Endothelial cell of umbilical vein (primary cell): ENCODE measurements around the gene TMPRSS15. TPM values are rescaled to one million over a fixed set of nuclear protein-coding genes. Genes with fewer than 3 reads are reported as not detected.

ENCODE experiments used
- BruUV-seq: library from RNA; stranded (reverse); fragments of 400-500 nt; replicated peaks from 2 replicates; lab custom pipeline; 2021; lab: Mats Ljungman, UMichigan
- CTCF ChIA-PET: fragments of 300-600, 350-600 bp; sonication (Branson Sonifier 250); formaldehyde crosslinking; loops from one replicate; lab custom pipeline; 2021; ENCODE audit warnings: antibody characterized with exemption, inconsistent platforms; lab: Charles Lee
- POLR2A ChIA-PET: fragments of 300-600, 350-600 bp; sonication (Branson Sonifier 250); formaldehyde crosslinking; loops from one replicate; lab custom pipeline; 2021; ENCODE audit warnings: antibody characterized with exemption, inconsistent platforms; lab: Charles Lee
- DNase-seq: peaks from one replicate; pipeline ENCODE4 v3.0.0-alpha.2; 2011; ENCODE audit warnings: low read depth, low spot score
- FAIRE-seq: peaks from 2 replicates; lab custom pipeline; 2011; peaks lifted over from hg19 to GRCh38; lab: Jason Lieb, UNC
- H2AFZ ChIP-seq: 2 replicates; pipeline ENCODE4 v1.6.0; 2012; ENCODE audit warnings: low read depth, low read length, control low read depth, inconsistent platforms
- H3K27ac ChIP-seq: 2 replicates; pipeline ENCODE4 v1.5.1; 2011; ENCODE audit warnings: low read depth, mild to moderate bottlenecking, control low read depth, low read length, moderate library complexity; ENCODE audit not compliant: insufficient read depth
- H3K27me3 ChIP-seq, 2 experiments: 2 replicates each; pipeline versions ENCODE4 v1.6.0 to v1.6.1; 2011; ENCODE audit warnings: low read length in 2 of 2, mixed read lengths in 1 of 2; ENCODE audit not compliant: control insufficient read depth in 2 of 2, insufficient read depth in 2 of 2
- H3K36me3 ChIP-seq, 2 experiments: 2 replicates in 1 of 2; 3 replicates in 1 of 2; pipeline ENCODE4 v1.5.1; 2011; ENCODE audit warnings: low read length in 2 of 2, mild to moderate bottlenecking in 1 of 2, moderate library complexity in 1 of 2; ENCODE audit not compliant: control insufficient read depth in 2 of 2, insufficient read depth in 2 of 2; ENCODE audit errors: extremely low read depth in 1 of 2
- H3K4me1 ChIP-seq: 3 replicates; pipeline ENCODE4 v1.5.1; 2011; ENCODE audit warnings: mild to moderate bottlenecking, low read length; ENCODE audit not compliant: control insufficient read depth, insufficient read depth; ENCODE audit errors: extremely low read depth
- H3K4me2 ChIP-seq: 2 replicates; pipeline ENCODE4 v1.6.1; 2011; ENCODE audit warnings: low read length, control low read depth, mixed read lengths; ENCODE audit not compliant: insufficient read depth
- H3K4me3 ChIP-seq, 3 experiments: fragments of 200-600 bp in 1 of 3; sonication (generic), shearing (Covaris generic) in 1 of 3; replicated peaks in 1 of 3; 2 replicates each; pipeline ENCODE4 v1.5.1; 2011 to 2016; ENCODE audit warnings: control low read depth in 3 of 3, low read length in 3 of 3, mild to moderate bottlenecking in 2 of 3, inconsistent platforms in 1 of 3, low read depth in 1 of 3, moderate library complexity in 1 of 3; ENCODE audit not compliant: insufficient read depth in 1 of 3
- H3K79me2 ChIP-seq: 2 replicates; pipeline ENCODE4 v1.6.0; 2012; ENCODE audit warnings: low read length, inconsistent platforms; ENCODE audit not compliant: control insufficient read depth, insufficient read depth
- H3K9ac ChIP-seq: replicated peaks from 2 replicates; pipeline ENCODE3; 2011; ENCODE audit warnings: low read length, control low read depth; ENCODE audit not compliant: insufficient read depth; ENCODE audit errors: extremely low read depth
- H3K9me1 ChIP-seq: replicated peaks from 3 replicates; pipeline ENCODE4 v1.6.0; 2011; ENCODE audit warnings: mild to moderate bottlenecking, low read length; ENCODE audit not compliant: control insufficient read depth, insufficient read depth; ENCODE audit errors: extremely low read depth
- H3K9me3 ChIP-seq: replicated peaks from 2 replicates; pipeline ENCODE4 v1.5.1; 2012; ENCODE audit warnings: low read length, inconsistent platforms; ENCODE audit not compliant: control insufficient read depth, insufficient read depth
- H4K20me1 ChIP-seq: replicated peaks from 2 replicates; pipeline ENCODE3; 2011; ENCODE audit warnings: mild to moderate bottlenecking, low read length; ENCODE audit not compliant: control insufficient read depth, insufficient read depth; ENCODE audit errors: extremely low read depth
- CTCF ChIP-seq, 2 donors: IDR thresholded peaks; 1 replicate in 1 of 2; 2 replicates in 1 of 2; pipeline ENCODE4 v1.5.1; 2011; ENCODE audit warnings: low read length in 2 of 2, mild to moderate bottlenecking in 2 of 2, moderate library complexity in 2 of 2, control low read depth in 1 of 2, inconsistent platforms in 1 of 2, low read depth in 1 of 2; ENCODE audit not compliant: insufficient read depth in 1 of 2; ENCODE audit errors: extremely low read depth in 1 of 2
- EZH2 ChIP-seq: IDR thresholded peaks from 2 replicates; pipeline ENCODE4 v1.6.1; 2012; ENCODE audit warnings: borderline replicate concordance, low read depth, mild to moderate bottlenecking, moderate library complexity, low read length, inconsistent platforms; ENCODE audit not compliant: severe bottlenecking
- FOS ChIP-seq: IDR thresholded peaks from 2 replicates; pipeline ENCODE4 v1.6.1; 2011; ENCODE audit warnings: mild to moderate bottlenecking, low read length, moderate library complexity, borderline replicate concordance; ENCODE audit not compliant: insufficient read depth
- GATA2 ChIP-seq: IDR thresholded peaks from 2 replicates; pipeline ENCODE4 v1.7.0; 2011; ENCODE audit warnings: low read depth, mild to moderate bottlenecking, moderate library complexity, mixed read lengths, low read length; ENCODE audit not compliant: insufficient read length, insufficient read depth
- JUN ChIP-seq: IDR thresholded peaks from 2 replicates; pipeline ENCODE4 v1.6.1; 2011; ENCODE audit warnings: borderline replicate concordance, low read depth; ENCODE audit not compliant: insufficient read length, insufficient read depth
- MYC ChIP-seq: IDR thresholded peaks from one replicate; pipeline ENCODE4 v1.6.1; 2011; ENCODE audit warnings: mild to moderate bottlenecking, low read depth, low read length
- POLR2A ChIP-seq: IDR thresholded peaks from 2 replicates; pipeline ENCODE4 v1.6.1; 2012; ENCODE audit warnings: low read depth, mild to moderate bottlenecking, control low read depth, low read length
- POLR2AphosphoS5 ChIP-seq: IDR thresholded peaks from 2 replicates; pipeline ENCODE4 v1.6.1; 2012; ENCODE audit warnings: low read depth, mild to moderate bottlenecking, control low read depth, low read length, moderate library complexity; ENCODE audit not compliant: insufficient read depth
- dilution Hi-C: fragments of 300-500 bp; cut with MboI; formaldehyde crosslinking; loops from one replicate; pipeline ENCODE4 v1.15.0; 2019; ENCODE audit warnings: low sequenced_read_pairs; ENCODE audit not compliant: extremely low pct_ligation_motif_present
- intact Hi-C: fragments of 100-400 bp; cut with micrococcal nuclease; formaldehyde crosslinking; loops from one replicate; pipeline ENCODE4 v1.10.0; 2022
- polyA plus RNA-seq, 4 experiments: library from polyadenylated mRNA; depleted of rRNA in 3 of 4; stranded (reverse) in 3 of 4; unstranded in 1 of 4; fragments of >200 nt; gene quantifications; 2 replicates each; pipeline versions ENCODE4 v1.2.1 to v1.2.3, GENCODE V29; 2011 to 2012; ENCODE audit warnings: missing spikeins in 1 of 4
- total RNA-seq: library from RNA; stranded (reverse); gene quantifications from 2 replicates; pipeline ENCODE4 v1.2.3, GENCODE V29; 2021
- TF ChIP-seq, protein P1 (sequence below): IDR thresholded peaks from 2 replicates; pipeline ENCODE4 v1.6.1; 2011; ENCODE audit not compliant: insufficient read depth, insufficient read length

The TMPRSS15 gene
- total and polyA plus RNA-seq, 2 donors (not counting 3 experiments of a cell fraction or from before 2014, with no cell fraction given): not detected

DNA sequence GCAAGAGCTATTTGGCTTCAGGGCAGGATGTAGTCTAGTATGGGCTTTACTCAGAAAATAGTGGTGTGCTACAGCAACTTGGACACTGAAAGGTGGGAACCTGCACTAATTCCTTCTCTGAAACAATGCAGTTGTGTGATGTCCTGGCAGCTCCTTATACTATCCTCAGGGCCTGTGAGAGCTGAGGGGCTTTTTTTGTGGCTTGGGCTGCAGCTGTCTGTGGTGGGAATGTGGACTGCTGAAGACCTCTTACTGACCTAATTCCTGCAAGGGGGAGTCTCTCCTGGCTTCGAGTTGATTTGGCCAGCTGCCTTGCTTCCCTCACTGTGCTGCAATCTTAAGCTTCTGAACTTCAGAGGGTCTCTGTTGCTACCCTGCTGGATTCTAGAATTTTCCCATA, 181.2 kb downstream of the TMPRSS15 start:
- Histone ChIP-seq H3K27me3 (no peaks in the 10 kb centered on the region), H3K79me2 (no peaks in the 10 kb centered on the region), H3K27ac (no peak overlapping the region), H3K4me1 (no peaks in the 10 kb centered on the region), H3K9me3 (no peaks in the 10 kb centered on the region), H3K36me3 (no peaks in the 10 kb centered on the region), H3K4me3 (no peak overlapping the region), H3K4me2 (no peak overlapping the region), H2AFZ (no peak overlapping the region), H3K9ac (no peak overlapping the region), H4K20me1 (no peaks in the 10 kb centered on the region), H3K9me1 (no peaks in the 10 kb centered on the region)
- POLR2A ChIA-PET: no interaction called here
- no TSS peak for BruUV-seq
- CTCF ChIA-PET: no interaction called here
- intact Hi-C loops (no loop called here), dilution Hi-C loops (no loop called here)
- DNase-seq (no peak), FAIRE-seq (no peak)
- no peak for TF ChIP-seq POLR2AphosphoS5
- TF ChIP-seq CTCF (IDR thresholded peaks at IDR 0.05; ENCODE audit: extremely low read depth in 1 of 2, insufficient read depth in 1 of 2, low read depth in 1 of 2, low read length in 2 of 2): no peak
- TF ChIP-seq GATA2: no peak
- no peak for TF ChIP-seq EZH2
- no peak for TF ChIP-seq MYC
- TF ChIP-seq FOS: no peak
- TF ChIP-seq JUN: no peak
- TF ChIP-seq, protein P1, sequence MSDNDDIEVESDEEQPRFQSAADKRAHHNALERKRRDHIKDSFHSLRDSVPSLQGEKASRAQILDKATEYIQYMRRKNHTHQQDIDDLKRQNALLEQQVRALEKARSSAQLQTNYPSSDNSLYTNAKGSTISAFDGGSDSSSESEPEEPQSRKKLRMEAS: no peak
- no peak for TF ChIP-seq POLR2A
